Measurements from ENCODE around the gene GREM1. TPM values are rescaled to one million over a fixed set of nuclear protein-coding genes. Genes with fewer than 3 reads are reported as not detected.

GREM1 gene
- total and polyA plus RNA-seq, 9 of the 15 experiments (the other 6 are each of a cell fraction or from before 2014, with no cell fraction given) = 0.01 to 0.20 (median 0.06) TPM; not detected in 6

DNA sequence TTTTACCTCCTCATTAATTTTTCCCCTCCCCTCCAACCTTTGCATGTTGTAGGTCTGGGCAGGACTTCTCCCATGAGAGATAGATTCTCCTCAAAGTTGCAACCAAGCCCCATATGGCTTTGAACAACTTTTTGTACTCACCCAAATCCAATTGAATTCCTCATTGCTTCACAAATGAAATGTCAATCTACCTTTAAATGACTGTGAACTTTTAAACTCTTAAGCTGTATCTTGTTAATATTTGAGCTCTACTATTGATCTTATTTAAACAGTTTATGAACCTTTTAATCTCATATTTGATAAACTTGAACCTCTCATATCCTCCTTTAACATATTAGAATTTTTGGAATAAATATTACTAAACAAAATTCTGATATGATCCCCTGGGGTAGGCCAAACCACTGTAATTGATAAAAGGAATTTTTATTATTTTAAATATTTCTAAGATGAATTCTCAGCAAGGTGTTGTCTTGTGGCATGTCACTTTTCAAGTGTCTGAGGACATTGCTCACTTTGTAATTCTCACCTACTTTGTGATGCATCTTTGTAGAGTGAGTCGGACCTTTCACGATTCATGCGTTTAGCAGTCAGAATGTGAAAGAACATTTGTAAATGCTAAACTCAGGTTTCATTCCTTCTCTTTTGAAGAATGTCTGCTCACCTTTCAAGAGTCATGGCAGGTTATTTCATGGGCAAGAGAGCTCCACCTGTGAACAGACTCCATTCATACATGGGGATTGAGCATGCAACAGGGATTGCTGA, 23.4 kb upstream of the GREM1 start:
- Histone ChIP-seq H3K79me2 (ENCODE audit: control insufficient read depth, insufficient read depth, low read length) (no peaks in the 10 kb centered on the region), H3K9me1 (ENCODE audit: control insufficient read depth, insufficient read depth, low read length) (no peaks in the 10 kb centered on the region), H3K36me3 (ENCODE audit: control insufficient read depth, insufficient read depth, low read length) (no peaks in the 10 kb centered on the region), H3K27me3 (ENCODE audit: control insufficient read depth in 2 of 2, insufficient read depth in 2 of 2, low read length in 2 of 2) (peaks cover 17 to 18% of the 10 kb centered on the region in 2 experiments; a peak in 3 of 5 replicates), H4K20me1 (replicated peaks; ENCODE audit: control insufficient read depth, insufficient read depth, low read length) (no peaks in the 10 kb centered on the region), H3K4me1 (replicated peaks in 1 of 2; ENCODE audit: control insufficient read depth in 2 of 2, insufficient read depth in 2 of 2, low read length in 2 of 2) (no peaks in the 10 kb centered on the region), H3K27ac (ENCODE audit: extremely low read depth, low read depth, low read length) (no peak overlapping the region), H3K4me3 (no peak overlapping the region), H3K9ac (ENCODE audit: insufficient read depth in 1 of 2, low read depth in 2 of 2, low read length in 2 of 2) (no peak overlapping the region), H3K9me3 (replicated peaks; ENCODE audit: control insufficient read depth, insufficient read depth, low read depth, low read length) (no peaks in the 10 kb centered on the region), H3K4me2 (ENCODE audit: insufficient read depth, low read length) (no peak overlapping the region), H2AFZ (ENCODE audit: low read depth, low read length) (no peak overlapping the region)
- no peak for FAIRE-seq
- DNase-seq (ENCODE audit: extremely low read depth in 1 of 4, low spot score in 3 of 4) = no peak
- ChIA-PET CTCF (ENCODE audit: low intra/inter-chr PET ratio) (no interaction called here), POLR2A (interaction anchor here (0.6 kb wide), 1 partner anchor 247 kb away, joined by 3 read pairs; no protein-coding TSS in a partner anchor)
- TF ChIP-seq, protein P1, sequence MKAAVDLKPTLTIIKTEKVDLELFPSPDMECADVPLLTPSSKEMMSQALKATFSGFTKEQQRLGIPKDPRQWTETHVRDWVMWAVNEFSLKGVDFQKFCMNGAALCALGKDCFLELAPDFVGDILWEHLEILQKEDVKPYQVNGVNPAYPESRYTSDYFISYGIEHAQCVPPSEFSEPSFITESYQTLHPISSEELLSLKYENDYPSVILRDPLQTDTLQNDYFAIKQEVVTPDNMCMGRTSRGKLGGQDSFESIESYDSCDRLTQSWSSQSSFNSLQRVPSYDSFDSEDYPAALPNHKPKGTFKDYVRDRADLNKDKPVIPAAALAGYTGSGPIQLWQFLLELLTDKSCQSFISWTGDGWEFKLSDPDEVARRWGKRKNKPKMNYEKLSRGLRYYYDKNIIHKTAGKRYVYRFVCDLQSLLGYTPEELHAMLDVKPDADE (conservative IDR thresholded peaks at IDR 0.05; ENCODE audit: control insufficient read depth, low read depth, low read length) = no peak
- TF ChIP-seq, protein P2, sequence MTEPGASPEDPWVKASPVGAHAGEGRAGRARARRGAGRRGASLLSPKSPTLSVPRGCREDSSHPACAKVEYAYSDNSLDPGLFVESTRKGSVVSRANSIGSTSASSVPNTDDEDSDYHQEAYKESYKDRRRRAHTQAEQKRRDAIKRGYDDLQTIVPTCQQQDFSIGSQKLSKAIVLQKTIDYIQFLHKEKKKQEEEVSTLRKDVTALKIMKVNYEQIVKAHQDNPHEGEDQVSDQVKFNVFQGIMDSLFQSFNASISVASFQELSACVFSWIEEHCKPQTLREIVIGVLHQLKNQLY (CRISPR knock-in tag; conservative IDR thresholded peaks at IDR 0.05) = no peak
- TF ChIP-seq ZNF224 (CRISPR knock-in tag; IDR thresholded peaks at IDR 0.05) (no peak), ESRRB (CRISPR knock-in tag; IDR thresholded peaks at IDR 0.05; ENCODE audit: borderline replicate concordance) (no peak)
- TF ChIP-seq, protein P3, sequence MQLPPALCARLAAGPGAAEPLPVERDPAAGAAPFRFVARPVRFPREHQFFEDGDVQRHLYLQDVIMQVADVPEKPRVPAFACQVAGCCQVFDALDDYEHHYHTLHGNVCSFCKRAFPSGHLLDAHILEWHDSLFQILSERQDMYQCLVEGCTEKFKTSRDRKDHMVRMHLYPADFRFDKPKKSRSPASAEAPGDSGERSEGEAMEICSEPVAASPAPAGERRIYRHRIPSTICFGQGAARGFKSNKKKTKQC (CRISPR knock-in tag; IDR thresholded peaks at IDR 0.05) = no peak
- TF ChIP-seq, protein P4, sequence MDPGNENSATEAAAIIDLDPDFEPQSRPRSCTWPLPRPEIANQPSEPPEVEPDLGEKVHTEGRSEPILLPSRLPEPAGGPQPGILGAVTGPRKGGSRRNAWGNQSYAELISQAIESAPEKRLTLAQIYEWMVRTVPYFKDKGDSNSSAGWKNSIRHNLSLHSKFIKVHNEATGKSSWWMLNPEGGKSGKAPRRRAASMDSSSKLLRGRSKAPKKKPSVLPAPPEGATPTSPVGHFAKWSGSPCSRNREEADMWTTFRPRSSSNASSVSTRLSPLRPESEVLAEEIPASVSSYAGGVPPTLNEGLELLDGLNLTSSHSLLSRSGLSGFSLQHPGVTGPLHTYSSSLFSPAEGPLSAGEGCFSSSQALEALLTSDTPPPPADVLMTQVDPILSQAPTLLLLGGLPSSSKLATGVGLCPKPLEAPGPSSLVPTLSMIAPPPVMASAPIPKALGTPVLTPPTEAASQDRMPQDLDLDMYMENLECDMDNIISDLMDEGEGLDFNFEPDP (CRISPR knock-in tag; IDR thresholded peaks at IDR 0.05) = no peak
- TF ChIP-seq, protein P5, sequence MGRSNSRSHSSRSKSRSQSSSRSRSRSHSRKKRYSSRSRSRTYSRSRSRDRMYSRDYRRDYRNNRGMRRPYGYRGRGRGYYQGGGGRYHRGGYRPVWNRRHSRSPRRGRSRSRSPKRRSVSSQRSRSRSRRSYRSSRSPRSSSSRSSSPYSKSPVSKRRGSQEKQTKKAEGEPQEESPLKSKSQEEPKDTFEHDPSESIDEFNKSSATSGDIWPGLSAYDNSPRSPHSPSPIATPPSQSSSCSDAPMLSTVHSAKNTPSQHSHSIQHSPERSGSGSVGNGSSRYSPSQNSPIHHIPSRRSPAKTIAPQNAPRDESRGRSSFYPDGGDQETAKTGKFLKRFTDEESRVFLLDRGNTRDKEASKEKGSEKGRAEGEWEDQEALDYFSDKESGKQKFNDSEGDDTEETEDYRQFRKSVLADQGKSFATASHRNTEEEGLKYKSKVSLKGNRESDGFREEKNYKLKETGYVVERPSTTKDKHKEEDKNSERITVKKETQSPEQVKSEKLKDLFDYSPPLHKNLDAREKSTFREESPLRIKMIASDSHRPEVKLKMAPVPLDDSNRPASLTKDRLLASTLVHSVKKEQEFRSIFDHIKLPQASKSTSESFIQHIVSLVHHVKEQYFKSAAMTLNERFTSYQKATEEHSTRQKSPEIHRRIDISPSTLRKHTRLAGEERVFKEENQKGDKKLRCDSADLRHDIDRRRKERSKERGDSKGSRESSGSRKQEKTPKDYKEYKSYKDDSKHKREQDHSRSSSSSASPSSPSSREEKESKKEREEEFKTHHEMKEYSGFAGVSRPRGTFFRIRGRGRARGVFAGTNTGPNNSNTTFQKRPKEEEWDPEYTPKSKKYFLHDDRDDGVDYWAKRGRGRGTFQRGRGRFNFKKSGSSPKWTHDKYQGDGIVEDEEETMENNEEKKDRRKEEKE (IDR thresholded peaks at IDR 0.05; ENCODE audit: borderline replicate concordance in 1 of 2, control insufficient read depth in 1 of 2, low read depth in 2 of 2, low read length in 1 of 2) = no peak
- intact Hi-C loops (cut with micrococcal nuclease) = no loop called here
- BruUV-seq (replicated peaks) = no TSS peak
- 19% methylated on average over 3 of the region's 3 CpGs for WGBS (ENCODE audit: insufficient coverage, low coverage, missing lambda C conversion rate)
- no peak for ATAC-seq
- in situ Hi-C loops (cut with MboI) = no loop called here

Measured in K562 (cell line).